GM12878 (cell line): ENCODE data around the gene ETV6. TPM values are rescaled to one million over a fixed set of nuclear protein-coding genes. Genes with fewer than 3 reads are reported as not detected.

Source experiments
- BHLHE40 ChIP-seq, 2 experiments: fragments of 450-650 bp in 1 of 2; IDR thresholded peaks; 2 replicates each; pipeline ENCODE4 v1.6.1; 2011 to 2017; ENCODE audit warnings: low read depth in 2 of 2, borderline replicate concordance in 1 of 2, improper control_type of control experiment in 1 of 2, low read length in 1 of 2, mild to moderate bottlenecking in 1 of 2
- BRCA1 ChIP-seq: IDR thresholded peaks from 2 replicates; pipeline ENCODE4 v1.6.1; 2011; ENCODE audit warnings: low read depth, low read length, improper control_type of control experiment
- CBX3 ChIP-seq: fragments of 200-600 bp; sonication (generic); IDR thresholded peaks from 2 replicates; pipeline ENCODE4 v1.6.1; 2016; ENCODE audit warnings: low read depth, borderline replicate concordance
- CHD2 ChIP-seq: IDR thresholded peaks from 2 replicates; pipeline ENCODE4 v1.6.1; 2011; ENCODE audit warnings: low read depth, low read length, improper control_type of control experiment, borderline replicate concordance
- DPF2 ChIP-seq: fragments of 450-650 bp; IDR thresholded peaks from 2 replicates; pipeline ENCODE4 v1.6.1; 2017; ENCODE audit warnings: mild to moderate bottlenecking
- ELK1 ChIP-seq: IDR thresholded peaks from 2 replicates; pipeline ENCODE4 v1.6.1; 2012; ENCODE audit warnings: low read depth, low read length, improper control_type of control experiment
- HDAC6 ChIP-seq: fragments of 200-600 bp; sonication (generic); IDR thresholded peaks from one replicate; pipeline ENCODE4 v1.8.0; 2017; ENCODE audit warnings: antibody characterized with exemption; ENCODE audit not compliant: unreplicated experiment
- KAT2A ChIP-seq: conservative IDR thresholded peaks from 2 replicates; pipeline ENCODE4 v1.6.1; 2011; ENCODE audit warnings: low read depth, low read length; ENCODE audit not compliant: control insufficient read depth
- NBN ChIP-seq: fragments of 450-650 bp; IDR thresholded peaks from 2 replicates; pipeline ENCODE4 v1.6.1; 2016
- POLR2AphosphoS2 ChIP-seq: IDR thresholded peaks from 2 replicates; pipeline ENCODE4 v1.6.1; 2011; ENCODE audit warnings: low read depth, mild to moderate bottlenecking, low read length, improper control_type of control experiment, moderate library complexity
- POU2F2 ChIP-seq: IDR thresholded peaks from 3 replicates; pipeline ENCODE4 v1.6.1; 2011; ENCODE audit warnings: low read depth, mild to moderate bottlenecking, low read length, borderline replicate concordance
- SIN3A ChIP-seq: IDR thresholded peaks from 2 replicates; pipeline ENCODE4 v1.6.1; 2012; ENCODE audit warnings: low read depth, low read length, improper control_type of control experiment
- SRF ChIP-seq, 2 experiments: IDR thresholded peaks; 2 replicates each; pipeline ENCODE4 v1.6.1; 2011; ENCODE audit warnings: low read depth in 2 of 2, low read length in 2 of 2, mild to moderate bottlenecking in 1 of 2, moderate library complexity in 1 of 2
- polyA plus RNA-seq, 11 experiments: library from polyadenylated mRNA; depleted of rRNA in 4 of 11; unstranded in 6 of 11; stranded (reverse) in 5 of 11; fragments of >200 nt; fragmentation: Nextera tagmentation in 4 of 11; fragmentation: Illumina TruSeq in 1 of 11; extraction: Ambion mirVana in 4 of 11; extraction: Trizol in 1 of 11; gene quantifications; 1 replicate in 1 of 11; 2 replicates in 10 of 11; pipeline versions ENCODE4 v1.2.1 to v1.2.3, GENCODE V29; 2011 to 2016; ENCODE audit warnings: inconsistent platforms in 2 of 11, missing spikeins in 2 of 11, low read depth in 1 of 11
- total RNA-seq, 4 experiments: library from RNA; depleted of rRNA in 3 of 4; stranded (reverse); fragments of >200 nt in 3 of 4; fragmentation: Illumina TruSeq in 1 of 4; extraction: Trizol in 1 of 4; gene quantifications; 2 replicates each; pipeline versions ENCODE4 v1.2.1 to v1.2.3, GENCODE V29; 2013 to 2021
- TF ChIP-seq, protein P1 (sequence below): fragments of 450-650 bp; IDR thresholded peaks from 2 replicates; pipeline ENCODE4 v1.6.1; 2017; ENCODE audit warnings: antibody characterized with exemption, mild to moderate bottlenecking, moderate library complexity
- TF ChIP-seq, protein P2 (sequence below): fragments of 450-650 bp; IDR thresholded peaks from 2 replicates; pipeline ENCODE4 v1.6.1; 2017; ENCODE audit warnings: mild to moderate bottlenecking, low read depth, inconsistent platforms; ENCODE audit not compliant: poor library complexity, severe bottlenecking
- TF ChIP-seq, protein P3 (sequence below): fragments of 450-650 bp; IDR thresholded peaks from 2 replicates; pipeline ENCODE4 v1.6.1; 2017; ENCODE audit warnings: low read depth, mild to moderate bottlenecking, moderate library complexity
- TF ChIP-seq, protein P4 (sequence below): IDR thresholded peaks from 2 replicates; pipeline ENCODE4 v1.6.1; 2012; ENCODE audit warnings: low read length, inconsistent platforms
- TF ChIP-seq, protein P5 (sequence below): fragments of 450-650 bp; IDR thresholded peaks from 2 replicates; pipeline ENCODE4 v1.6.1; 2014; ENCODE audit warnings: mild to moderate bottlenecking

ETV6 gene
- total and polyA plus RNA-seq, 10 of the 15 experiments (the other 5 are each of a cell fraction or from before 2014, with no cell fraction given) = 6.6 to 74.8 (median 24.6) TPM

DNA sequence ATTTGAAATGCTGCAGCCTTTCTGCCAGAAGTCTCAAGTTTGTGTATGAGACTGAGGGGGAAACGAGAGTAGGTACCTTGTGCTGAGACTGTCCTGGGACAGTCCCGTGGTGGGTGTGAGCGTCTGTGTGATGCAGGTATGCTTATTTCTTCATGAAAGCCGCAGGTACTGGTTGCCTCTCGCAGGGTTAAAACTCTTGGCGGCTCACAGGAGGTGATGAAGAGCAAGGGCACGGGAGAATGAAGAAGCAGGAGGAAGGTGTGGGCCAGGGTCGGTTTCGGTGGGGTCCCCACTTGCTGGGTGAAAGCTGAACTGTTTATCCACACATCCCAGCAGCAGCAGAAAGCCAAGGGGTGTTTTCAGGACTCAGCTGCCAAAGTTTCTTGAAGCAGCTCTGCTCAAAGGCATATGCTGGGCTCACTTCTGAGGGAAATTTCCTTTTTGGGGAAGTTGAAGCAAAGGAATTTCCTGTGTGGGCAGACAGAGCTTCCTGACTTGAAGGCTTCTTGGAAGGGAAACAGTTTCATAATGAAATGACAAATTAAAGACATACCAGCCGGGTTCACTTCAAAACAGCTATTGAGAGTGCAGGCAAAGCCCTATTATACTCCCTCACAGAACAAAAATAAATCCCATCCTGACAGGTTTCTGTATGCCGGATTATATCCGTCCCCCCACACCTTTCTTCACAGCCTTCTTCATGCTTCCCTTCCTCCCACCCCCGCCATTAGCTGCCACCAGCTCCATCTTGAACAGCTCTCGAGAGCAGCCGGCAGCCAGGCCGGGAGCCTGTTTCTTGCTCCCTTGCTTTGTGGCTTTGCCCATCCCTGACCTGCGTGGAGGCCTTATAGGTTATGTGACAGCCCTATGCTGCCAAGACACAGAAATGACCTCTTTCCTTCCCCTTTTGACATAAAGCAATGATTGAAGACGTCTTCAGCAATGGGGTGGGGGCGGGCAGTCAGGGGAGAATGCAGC is 116.6 kb downstream of the ETV6 start (continued):
- TF ChIP-seq, protein P1, sequence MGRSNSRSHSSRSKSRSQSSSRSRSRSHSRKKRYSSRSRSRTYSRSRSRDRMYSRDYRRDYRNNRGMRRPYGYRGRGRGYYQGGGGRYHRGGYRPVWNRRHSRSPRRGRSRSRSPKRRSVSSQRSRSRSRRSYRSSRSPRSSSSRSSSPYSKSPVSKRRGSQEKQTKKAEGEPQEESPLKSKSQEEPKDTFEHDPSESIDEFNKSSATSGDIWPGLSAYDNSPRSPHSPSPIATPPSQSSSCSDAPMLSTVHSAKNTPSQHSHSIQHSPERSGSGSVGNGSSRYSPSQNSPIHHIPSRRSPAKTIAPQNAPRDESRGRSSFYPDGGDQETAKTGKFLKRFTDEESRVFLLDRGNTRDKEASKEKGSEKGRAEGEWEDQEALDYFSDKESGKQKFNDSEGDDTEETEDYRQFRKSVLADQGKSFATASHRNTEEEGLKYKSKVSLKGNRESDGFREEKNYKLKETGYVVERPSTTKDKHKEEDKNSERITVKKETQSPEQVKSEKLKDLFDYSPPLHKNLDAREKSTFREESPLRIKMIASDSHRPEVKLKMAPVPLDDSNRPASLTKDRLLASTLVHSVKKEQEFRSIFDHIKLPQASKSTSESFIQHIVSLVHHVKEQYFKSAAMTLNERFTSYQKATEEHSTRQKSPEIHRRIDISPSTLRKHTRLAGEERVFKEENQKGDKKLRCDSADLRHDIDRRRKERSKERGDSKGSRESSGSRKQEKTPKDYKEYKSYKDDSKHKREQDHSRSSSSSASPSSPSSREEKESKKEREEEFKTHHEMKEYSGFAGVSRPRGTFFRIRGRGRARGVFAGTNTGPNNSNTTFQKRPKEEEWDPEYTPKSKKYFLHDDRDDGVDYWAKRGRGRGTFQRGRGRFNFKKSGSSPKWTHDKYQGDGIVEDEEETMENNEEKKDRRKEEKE = no peak
- TF ChIP-seq, protein P2, sequence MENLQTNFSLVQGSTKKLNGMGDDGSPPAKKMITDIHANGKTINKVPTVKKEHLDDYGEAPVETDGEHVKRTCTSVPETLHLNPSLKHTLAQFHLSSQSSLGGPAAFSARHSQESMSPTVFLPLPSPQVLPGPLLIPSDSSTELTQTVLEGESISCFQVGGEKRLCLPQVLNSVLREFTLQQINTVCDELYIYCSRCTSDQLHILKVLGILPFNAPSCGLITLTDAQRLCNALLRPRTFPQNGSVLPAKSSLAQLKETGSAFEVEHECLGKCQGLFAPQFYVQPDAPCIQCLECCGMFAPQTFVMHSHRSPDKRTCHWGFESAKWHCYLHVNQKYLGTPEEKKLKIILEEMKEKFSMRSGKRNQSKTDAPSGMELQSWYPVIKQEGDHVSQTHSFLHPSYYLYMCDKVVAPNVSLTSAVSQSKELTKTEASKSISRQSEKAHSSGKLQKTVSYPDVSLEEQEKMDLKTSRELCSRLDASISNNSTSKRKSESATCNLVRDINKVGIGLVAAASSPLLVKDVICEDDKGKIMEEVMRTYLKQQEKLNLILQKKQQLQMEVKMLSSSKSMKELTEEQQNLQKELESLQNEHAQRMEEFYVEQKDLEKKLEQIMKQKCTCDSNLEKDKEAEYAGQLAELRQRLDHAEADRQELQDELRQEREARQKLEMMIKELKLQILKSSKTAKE = peak; percentile 76
- TF ChIP-seq CBX3 (no peak), HDAC6 (no peak), DPF2 (peak; percentile 86), BRCA1 (no peak), CHD2 (peak; percentile 62), KAT2A (no peak), SIN3A (no peak), SRF (IDR thresholded peaks at IDR 0.05; ENCODE audit: low read depth in 2 of 2, low read length in 2 of 2) (no peak), NBN (peak; percentile 83), POLR2AphosphoS2 (no peak; the same call in 1 of the 2 replicates), ELK1 (no peak), POU2F2 (peak; percentile 83), BHLHE40 (IDR thresholded peaks at IDR 0.05; ENCODE audit: borderline replicate concordance in 1 of 2, low read depth in 2 of 2, low read length in 1 of 2) (peak; percentile 76 to 86)
- TF ChIP-seq, protein P3, sequence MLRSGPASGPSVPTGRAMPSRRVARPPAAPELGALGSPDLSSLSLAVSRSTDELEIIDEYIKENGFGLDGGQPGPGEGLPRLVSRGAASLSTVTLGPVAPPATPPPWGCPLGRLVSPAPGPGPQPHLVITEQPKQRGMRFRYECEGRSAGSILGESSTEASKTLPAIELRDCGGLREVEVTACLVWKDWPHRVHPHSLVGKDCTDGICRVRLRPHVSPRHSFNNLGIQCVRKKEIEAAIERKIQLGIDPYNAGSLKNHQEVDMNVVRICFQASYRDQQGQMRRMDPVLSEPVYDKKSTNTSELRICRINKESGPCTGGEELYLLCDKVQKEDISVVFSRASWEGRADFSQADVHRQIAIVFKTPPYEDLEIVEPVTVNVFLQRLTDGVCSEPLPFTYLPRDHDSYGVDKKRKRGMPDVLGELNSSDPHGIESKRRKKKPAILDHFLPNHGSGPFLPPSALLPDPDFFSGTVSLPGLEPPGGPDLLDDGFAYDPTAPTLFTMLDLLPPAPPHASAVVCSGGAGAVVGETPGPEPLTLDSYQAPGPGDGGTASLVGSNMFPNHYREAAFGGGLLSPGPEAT = peak; percentile 89
- TF ChIP-seq, protein P4, sequence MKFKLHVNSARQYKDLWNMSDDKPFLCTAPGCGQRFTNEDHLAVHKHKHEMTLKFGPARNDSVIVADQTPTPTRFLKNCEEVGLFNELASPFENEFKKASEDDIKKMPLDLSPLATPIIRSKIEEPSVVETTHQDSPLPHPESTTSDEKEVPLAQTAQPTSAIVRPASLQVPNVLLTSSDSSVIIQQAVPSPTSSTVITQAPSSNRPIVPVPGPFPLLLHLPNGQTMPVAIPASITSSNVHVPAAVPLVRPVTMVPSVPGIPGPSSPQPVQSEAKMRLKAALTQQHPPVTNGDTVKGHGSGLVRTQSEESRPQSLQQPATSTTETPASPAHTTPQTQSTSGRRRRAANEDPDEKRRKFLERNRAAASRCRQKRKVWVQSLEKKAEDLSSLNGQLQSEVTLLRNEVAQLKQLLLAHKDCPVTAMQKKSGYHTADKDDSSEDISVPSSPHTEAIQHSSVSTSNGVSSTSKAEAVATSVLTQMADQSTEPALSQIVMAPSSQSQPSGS = no peak
- TF ChIP-seq, protein P5, sequence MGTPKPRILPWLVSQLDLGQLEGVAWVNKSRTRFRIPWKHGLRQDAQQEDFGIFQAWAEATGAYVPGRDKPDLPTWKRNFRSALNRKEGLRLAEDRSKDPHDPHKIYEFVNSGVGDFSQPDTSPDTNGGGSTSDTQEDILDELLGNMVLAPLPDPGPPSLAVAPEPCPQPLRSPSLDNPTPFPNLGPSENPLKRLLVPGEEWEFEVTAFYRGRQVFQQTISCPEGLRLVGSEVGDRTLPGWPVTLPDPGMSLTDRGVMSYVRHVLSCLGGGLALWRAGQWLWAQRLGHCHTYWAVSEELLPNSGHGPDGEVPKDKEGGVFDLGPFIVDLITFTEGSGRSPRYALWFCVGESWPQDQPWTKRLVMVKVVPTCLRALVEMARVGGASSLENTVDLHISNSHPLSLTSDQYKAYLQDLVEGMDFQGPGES = no peak
